ENCODE results near the gene TUBB6.

DNA sequence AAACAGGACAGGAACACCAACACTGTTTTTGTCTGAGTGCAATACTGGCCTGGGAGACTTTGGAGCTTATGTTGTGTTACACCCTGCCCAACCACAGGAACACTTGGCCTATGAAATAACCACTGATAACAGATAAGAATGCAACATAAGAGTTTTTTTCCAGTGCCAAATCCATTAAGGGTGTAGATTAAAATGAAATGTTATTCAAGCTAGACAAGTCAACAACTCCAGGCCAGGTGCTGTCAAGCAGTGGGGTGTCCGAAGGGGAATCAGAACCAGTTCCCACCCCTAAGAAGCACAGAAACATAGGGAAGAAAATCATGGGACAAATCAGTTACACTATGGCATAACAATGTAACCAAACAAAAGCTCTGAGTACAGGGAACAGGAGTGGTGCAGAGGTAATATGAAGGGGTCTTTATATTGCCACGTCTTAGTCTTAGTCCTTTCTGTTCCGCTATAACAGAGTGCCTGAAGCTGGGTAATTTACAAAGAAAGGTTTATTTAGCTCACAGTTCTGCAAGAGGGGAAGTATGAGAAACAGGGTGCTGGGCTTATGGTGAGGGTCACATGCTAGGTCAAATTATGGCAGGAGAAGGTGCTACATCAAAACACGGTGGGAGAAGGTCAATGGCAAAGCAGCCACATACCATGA, 65.2 kb downstream of the TUBB6 start:
- TF ChIP-seq, protein P1, sequence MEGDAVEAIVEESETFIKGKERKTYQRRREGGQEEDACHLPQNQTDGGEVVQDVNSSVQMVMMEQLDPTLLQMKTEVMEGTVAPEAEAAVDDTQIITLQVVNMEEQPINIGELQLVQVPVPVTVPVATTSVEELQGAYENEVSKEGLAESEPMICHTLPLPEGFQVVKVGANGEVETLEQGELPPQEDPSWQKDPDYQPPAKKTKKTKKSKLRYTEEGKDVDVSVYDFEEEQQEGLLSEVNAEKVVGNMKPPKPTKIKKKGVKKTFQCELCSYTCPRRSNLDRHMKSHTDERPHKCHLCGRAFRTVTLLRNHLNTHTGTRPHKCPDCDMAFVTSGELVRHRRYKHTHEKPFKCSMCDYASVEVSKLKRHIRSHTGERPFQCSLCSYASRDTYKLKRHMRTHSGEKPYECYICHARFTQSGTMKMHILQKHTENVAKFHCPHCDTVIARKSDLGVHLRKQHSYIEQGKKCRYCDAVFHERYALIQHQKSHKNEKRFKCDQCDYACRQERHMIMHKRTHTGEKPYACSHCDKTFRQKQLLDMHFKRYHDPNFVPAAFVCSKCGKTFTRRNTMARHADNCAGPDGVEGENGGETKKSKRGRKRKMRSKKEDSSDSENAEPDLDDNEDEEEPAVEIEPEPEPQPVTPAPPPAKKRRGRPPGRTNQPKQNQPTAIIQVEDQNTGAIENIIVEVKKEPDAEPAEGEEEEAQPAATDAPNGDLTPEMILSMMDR (IDR thresholded peaks at IDR 0.05) = no peak
- no peak for TF ChIP-seq POLR2A (IDR thresholded peaks at IDR 0.05)

Measured in Peyer's patch (tissue), 4 donors.